DMS114 treated with DMSO at 0.1 percent for 48 hours (cell line): Measurements from ENCODE around the gene KCMF1.

Experiments
- DNase-seq: peaks from one replicate; lab custom pipeline; 2025; ENCODE audit not compliant: unreplicated experiment; lab: John Stamatoyannopoulos, UW

KCMF1 gene

GRCh38 chr2:85077859-85078419, 107.0 kb downstream of the KCMF1 start:
- DNase-seq = no peak

GRCh38 chr2:85078536-85078935, 107.6 kb downstream of the KCMF1 start:
- DNase-seq = no peak

GRCh38 chr2:85083092-85083491, 112.1 kb downstream of the KCMF1 start:
- DNase-seq = no peak

- DNase-seq = no peak
Observed at GRCh38 chr2:85085563-85085962, 114.6 kb downstream of the KCMF1 start.

GRCh38 chr2:85087541-85087940, 116.6 kb downstream of the KCMF1 start:
- DNase-seq = no peak

- DNase-seq = no peak
Observed at GRCh38 chr2:85088921-85089320, 118.0 kb downstream of the KCMF1 start.

- DNase-seq = no peak
Observed at GRCh38 chr2:85089585-85089984, 118.6 kb downstream of the KCMF1 start.

- no peak for DNase-seq
Observed at GRCh38 chr2:85091838-85092237, 120.9 kb downstream of the KCMF1 start.

- DNase-seq = no peak
Observed at GRCh38 chr2:85095094-85095493, 124.1 kb downstream of the KCMF1 start.

- no peak for DNase-seq
Observed at GRCh38 chr2:85096616-85097015, 125.7 kb downstream of the KCMF1 start.

- no peak for DNase-seq
Observed at GRCh38 chr2:85104228-85104627, 133.3 kb downstream of the KCMF1 start.

- DNase-seq = no peak
Observed at GRCh38 chr2:85106489-85107180, 135.7 kb downstream of the KCMF1 start.
